GM08714 (cell line): Measurements from ENCODE around the gene RAX2.
"Not testable (repeated sequence)": the region's sequence is repeated elsewhere in the genome, so short reads cannot be mapped to it uniquely, and the experiment has no call there.

Experiments
- H3K4me3 ChIP-seq: fragments of 200-500 bp; sonication (Bioruptor generic); 2 replicates; pipeline ENCODE4 v1.5.1; 2014; ENCODE audit warnings: mild to moderate bottlenecking, low read length, inconsistent platforms
- ZNF274 ChIP-seq: IDR thresholded peaks from 2 replicates; pipeline ENCODE4 v1.6.1; 2012; ENCODE audit warnings: mild to moderate bottlenecking, low read depth, low read length

RAX2 gene

DNA sequence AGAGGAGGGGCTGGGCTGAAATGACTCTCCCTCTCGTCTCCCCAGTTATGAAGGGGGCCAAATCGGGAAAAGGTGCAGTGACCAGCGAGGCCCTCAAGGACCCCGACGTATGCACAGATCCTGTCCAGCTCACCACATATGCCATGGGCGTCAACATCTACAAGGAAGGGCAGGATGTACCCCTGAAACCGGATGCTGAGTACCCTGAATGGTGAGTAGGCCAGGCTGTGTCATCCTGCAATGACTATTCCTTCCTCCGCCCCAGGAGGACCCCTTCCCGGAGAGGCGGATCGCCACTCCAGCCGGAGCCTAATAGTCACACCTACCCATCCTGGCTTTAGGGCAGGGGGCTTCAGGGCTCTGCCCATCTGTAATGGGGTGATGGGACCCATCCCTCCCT lies 6.9 kb downstream of the RAX2 start:
- TF ChIP-seq ZNF274, result no peak
- no peak overlapping the region for H3K4me3 ChIP-seq

DNA sequence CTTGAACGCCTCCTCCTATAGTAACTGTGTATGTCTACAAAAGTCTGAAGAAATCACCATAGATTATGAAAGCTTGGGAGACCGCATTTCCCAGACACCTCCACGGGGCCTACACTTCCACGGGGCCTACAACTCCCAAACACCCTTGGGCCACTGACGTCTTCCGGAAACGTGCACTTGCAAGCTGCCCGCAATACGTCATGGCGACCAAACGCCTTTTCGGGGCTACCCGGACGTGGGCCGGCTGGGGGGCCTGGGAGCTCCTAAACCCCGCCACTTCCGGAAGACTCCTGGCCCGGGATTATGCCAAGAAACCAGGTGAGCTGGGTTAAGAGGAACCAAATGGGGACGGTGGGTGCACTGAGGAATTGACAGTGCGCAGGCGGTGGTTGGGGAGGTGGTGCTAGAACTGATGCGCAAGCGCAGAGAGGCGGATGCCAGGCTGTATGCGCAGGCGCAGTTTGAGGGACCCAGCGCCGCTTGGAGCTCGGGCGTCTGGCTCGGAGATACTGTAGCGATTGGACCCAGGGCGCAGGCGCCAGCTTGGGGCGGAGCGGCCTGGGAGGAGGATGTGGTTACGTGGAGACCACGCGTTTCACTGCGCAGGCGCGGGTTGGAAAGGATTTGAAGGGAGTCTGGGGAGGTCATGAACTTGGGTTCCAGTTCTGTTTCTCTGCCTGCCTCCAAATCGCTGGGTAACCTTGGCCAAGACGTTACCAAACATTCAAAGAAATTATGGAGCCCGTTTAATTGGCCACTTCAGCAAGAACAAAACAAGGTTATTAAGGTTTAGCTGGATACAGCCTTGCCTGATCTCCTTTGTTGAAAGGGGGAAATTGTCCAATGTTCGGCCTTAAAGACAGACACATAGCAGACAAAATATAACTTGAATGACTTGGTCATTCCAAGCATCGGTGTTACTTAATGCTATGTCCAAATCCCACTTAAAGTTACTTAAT lies 9.2 kb downstream of the RAX2 start, which contains the start of gene MRPL54:
Gene MRPL54, plus strand, starts transcription at position 182 of the 959 bp plus-strand sequence. Its CDS starts 19 bp downstream, at position 201.
- peak within 1 kb of the TSS; percentile 96 for H3K4me3 ChIP-seq
- no peak for TF ChIP-seq ZNF274

DNA sequence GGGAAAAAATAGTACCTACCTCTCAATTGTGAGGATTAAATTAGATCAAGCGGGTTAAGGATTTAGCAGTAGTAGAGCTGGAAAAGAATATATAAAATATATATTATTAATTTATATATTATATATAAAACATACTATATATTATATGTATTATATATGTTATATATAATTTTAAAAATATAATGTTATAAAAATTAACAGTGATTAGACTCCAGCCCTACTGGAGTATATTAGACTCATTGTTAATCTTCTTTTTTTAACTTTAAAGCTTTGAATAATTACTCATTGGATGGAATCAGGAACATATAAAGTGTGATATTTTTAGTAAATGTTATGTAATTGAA lies 9.9 kb downstream of the RAX2 start:
- no peak for TF ChIP-seq ZNF274
- no peak overlapping the region; the same call in 1 of the 2 replicates for H3K4me3 ChIP-seq

DNA sequence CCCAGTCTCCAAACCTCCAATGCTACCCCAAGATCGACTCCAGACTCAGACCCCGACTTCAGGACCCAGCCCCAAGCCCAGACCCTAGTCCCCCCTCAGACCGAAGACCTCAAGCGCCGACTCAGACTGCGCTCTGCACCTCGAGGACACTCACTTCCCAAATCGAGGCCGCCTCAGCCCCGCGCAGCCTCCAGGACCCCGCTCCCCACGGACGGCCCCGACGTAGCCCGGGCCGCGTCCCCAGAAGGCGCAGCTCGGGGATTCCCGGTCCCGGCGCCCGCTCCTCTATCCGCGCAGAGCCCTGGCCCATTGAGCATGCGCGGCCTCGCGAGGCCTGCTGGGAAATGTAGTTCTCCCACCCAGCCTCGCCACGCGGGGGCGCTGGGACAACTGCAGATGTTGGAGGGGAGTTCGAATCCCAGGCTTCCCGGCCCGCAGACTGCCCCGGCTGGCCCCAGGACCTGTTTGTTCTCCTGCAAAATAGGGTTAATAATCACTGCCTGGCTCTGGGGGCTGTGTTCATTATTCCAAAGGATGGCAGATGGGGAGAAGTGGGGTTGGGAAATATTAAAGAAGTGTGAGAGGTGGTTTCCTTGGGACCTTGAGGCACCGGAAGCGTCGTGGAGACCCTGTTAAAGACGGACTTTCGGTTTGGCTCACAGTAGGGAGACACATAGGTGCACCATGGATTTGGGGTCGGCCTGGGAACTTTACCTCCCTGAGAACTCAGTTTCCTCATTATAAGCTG lies 10.5 kb downstream of the RAX2 start, which contains the start of gene APBA3:
Gene APBA3, minus strand, starts transcription at position 311 of the 748 bp plus-strand sequence. CDS start 1,428 bp downstream, outside the sequence.
- peak within 1 kb of the TSS; percentile 96 for H3K4me3 ChIP-seq
- no peak for TF ChIP-seq ZNF274

DNA sequence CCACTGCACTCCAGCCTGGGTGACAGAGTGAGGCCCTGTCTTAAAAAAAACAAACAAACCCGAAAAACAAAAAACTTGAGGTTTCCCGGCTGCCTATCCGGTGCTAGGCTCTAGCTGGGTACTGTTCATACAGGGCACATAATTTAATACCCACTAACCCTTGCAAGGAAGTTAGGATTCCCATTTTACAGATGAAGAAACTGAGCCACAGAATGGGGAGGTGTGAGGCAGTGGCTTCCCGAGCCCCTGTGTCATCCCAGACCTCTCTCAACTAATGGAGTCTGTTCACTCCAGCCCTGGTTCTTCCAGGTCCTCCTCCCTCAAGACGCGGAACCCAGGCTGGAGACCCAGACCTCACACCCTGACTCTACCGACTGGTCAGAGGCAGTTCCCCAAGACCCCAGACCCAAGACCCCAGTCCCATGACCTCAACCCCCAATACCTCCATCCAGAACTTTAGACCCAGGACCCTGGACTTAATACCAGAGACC lies 11.1 kb downstream of the RAX2 start:
- H3K4me3 ChIP-seq, result peak overlapping the region; percentile 96

DNA sequence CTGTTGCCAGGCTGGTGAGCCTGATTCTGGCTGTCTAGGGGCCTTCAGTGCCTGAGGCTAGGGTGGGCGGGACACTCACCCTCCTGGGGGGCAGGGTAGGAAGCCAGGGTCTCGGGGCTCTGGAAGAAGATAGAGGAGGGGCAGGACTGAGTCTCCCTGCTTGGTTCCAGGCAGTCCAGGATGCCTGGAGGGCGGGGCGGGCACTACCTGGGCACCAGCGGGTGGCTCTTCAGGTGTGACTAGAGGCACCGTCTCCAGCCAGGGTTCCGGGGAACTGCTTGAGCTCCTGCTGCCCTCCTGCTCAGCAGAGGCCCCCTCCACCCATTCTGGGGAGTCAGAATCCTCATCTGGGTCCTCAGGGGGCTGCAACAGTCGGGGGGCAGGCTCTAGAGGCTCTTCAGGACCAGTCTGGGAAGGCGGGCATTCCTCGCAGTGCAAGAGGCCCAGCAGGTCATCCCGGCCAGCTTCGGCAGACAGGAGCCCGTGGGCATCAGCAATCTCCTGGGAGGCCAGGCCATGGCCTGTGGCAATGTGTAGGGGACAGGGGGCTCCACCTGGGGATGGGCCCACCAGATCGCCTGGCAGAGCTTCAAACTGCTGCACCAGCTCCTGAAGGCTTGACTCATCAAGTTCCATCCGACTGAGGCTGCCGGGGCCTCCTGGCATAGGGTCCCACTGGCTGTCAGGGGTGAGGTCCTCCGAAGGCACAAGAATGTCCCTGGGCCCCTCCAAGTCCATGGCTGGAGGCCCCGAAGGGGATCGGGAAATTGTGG lies 12.4 kb downstream of the RAX2 start:
- no peak overlapping the region for H3K4me3 ChIP-seq
- no peak for TF ChIP-seq ZNF274

More for the DNA sequence above, 11.1 kb downstream of the RAX2 start:
- TF ChIP-seq ZNF274, result no peak

DNA sequence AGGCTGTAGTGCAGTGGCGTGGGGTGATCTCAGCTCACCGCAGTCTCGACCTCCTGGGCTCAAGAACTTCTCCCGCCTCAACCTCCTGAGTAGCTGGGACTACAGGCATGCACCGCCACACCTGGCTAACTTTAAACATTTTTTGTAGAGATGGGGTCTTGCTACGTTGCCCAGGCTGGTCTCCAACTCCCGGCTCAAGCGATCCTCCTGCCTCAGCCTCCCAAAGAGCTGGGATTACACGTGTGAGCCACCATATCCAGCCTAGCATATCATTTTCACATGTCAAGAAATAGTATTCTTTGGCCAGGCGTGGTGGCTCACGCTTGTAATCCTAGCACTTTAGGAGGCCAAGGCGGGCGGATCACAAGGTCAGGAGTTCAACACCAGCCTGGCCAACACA lies 13.7 kb downstream of the RAX2 start:
- not testable (repeated sequence) for H3K4me3 ChIP-seq

DNA sequence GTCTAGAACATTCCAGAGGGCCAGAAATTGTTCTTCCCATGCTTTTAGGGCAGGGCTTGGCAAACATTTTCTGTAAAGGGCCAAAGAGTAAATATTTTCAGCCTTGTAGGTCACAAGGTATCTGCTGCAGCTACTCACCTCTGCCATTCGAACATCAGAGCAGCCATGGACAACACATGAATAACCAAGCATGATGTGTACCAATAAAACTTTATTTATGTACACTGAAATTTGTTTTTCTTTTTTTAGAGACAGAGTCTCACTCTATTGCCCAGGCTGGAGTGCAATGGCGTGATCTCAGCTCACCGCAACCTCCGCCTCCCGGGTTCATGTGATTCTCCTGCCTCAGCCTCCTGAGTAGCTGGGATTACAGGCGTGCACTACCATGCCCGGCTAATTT lies 14.3 kb downstream of the RAX2 start:
- H3K4me3 ChIP-seq, result not testable (repeated sequence)

DNA sequence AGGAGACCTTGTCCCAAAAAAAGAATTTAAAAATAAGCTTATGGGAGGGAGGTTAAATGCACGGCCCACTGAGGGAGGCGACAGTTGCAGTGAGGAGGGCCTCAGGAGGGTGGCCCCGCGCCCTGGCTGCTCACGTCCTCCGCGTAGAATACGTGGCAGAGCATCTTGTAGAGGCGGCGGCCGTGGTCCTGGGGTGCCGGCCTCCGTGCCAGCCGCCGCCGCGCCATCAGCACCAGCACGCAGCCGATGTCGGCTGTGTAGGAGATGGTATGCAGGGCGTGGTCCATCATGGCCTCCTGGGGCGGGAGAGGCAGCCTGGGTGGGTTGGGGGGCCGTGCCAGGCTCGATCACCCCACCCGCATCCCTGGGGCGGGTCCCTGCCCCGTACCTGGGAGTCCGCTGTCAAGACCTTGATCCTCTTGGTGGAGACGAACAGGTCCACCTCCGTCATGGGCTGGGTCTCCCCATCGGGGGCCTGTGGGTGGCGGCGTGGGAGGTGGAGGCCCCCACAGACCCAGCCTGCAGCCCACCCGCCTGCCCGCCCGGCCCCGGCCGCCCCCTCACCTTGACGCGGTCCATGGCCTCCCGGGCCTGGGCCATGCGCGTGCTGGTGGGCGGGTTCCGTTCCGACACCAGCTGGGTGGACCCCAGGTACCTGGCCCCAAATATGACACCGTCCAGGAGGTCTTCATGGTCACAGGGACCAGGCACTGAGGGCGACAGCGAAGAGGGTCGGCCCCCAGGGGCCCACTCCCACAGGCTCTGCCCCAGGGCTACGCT lies 18.2 kb downstream of the RAX2 start:
- TF ChIP-seq ZNF274, result no peak

DNA sequence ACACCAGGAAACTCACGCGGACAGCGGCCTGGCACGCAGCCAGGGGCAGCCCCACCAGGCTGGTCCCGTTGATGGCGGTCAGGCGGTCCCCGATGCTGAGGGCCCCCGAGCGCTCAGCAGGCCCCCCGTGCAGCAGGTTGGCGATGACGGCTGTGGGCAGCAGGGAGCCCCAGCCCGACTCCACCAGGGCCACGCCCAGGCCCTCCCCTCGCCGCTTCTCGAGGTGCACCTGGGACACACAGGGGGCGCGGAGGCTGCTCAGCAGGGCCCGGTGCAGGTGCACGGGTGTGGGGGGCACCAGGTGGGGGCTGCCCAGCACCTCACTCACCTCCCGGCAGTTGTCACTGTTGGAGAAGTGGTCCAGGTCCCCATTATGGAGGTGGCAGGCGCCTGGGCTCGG lies 19.5 kb downstream of the RAX2 start:
- TF ChIP-seq ZNF274, result no peak
- H3K4me3 ChIP-seq, result no peak overlapping the region

More for the DNA sequence above, 18.2 kb downstream of the RAX2 start:
- H3K4me3 ChIP-seq, result no peak overlapping the region

DNA sequence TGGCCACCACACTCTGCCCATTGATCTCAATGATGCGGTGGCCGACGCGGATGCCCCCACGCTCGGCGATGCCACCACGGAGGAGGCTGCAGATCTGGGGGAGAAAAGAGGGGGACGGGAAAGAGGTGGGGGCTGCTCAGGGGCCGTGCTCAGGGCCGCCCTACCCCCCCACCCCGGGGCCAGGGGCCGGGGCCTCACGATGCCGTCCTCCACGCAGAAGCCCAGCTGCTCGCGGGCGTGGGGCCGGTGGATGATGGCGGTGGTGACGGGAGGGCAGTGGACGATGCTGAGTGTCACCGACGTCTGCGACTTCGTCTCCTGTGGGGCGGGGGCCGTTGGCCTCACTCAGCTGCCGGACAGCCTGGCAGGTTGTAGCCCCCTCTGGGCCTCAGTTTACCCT lies 20.8 kb downstream of the RAX2 start:
- no peak for TF ChIP-seq ZNF274
- H3K4me3 ChIP-seq, result no peak overlapping the region

DNA sequence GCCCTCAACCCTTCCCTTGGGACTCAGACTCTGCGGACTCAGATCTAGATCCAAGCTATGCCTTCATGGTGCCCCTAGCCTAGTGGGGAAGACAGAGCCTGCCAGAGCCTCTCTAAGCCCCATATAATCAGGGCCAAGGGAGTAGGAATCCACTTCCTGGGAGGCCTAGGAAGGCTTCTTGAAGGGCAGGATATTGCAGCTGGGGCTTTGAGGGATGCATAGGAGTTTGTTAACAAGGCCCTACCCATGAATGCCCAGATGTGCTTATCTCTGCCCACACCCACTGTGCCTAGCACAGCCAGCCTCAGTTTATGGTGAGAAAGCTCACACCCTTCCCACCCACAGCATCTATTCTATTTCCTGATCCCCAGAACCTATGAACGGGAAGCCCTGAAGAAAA lies 21.8 kb downstream of the RAX2 start:
- no peak for TF ChIP-seq ZNF274

DNA sequence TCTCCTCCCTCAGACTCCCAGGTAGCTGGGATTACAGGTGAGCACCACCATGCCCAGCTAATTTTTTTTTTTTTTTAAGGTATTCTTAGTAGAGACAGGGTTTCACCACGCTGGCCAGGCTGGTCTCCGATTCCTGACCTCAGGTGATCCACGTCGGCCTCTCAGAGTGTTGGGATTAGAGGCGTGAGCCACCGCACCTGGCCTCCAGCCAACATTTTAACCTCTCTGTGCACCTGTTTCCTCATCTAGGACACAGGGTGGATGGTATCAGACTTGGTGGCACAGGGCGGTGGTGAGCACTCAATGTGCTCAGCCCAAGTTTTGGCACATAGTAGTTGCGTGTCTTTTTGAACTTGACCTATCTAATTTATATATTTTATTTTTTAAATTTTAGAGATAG lies 23.1 kb downstream of the RAX2 start:
- no peak for TF ChIP-seq ZNF274

More for the DNA sequence above, 21.8 kb downstream of the RAX2 start:
- no peak overlapping the region for H3K4me3 ChIP-seq

More for the DNA sequence above, 23.1 kb downstream of the RAX2 start:
- no peak overlapping the region for H3K4me3 ChIP-seq
